Nephron progenitor cell (in vitro differentiated cells): ENCODE data around the gene GET4.

Experiments
- DNase-seq: peaks from one replicate; pipeline ENCODE4 v3.0.0; 2021
- H3K27ac Mint-ChIP-seq: 2 replicates; pipeline ENCODE4 v1.8.0; 2021; ENCODE audit warnings: mild to moderate bottlenecking, moderate library complexity, mixed read lengths
- H3K27me3 Mint-ChIP-seq: 2 replicates; pipeline ENCODE4 v1.8.0; 2021; ENCODE audit warnings: mild to moderate bottlenecking, low read depth, mixed read lengths; ENCODE audit not compliant: poor library complexity
- H3K36me3 Mint-ChIP-seq: 2 replicates; pipeline ENCODE4 v1.8.0; 2021; ENCODE audit warnings: low read depth, mixed read lengths
- H3K4me1 Mint-ChIP-seq: 2 replicates; pipeline ENCODE4 v1.8.0; 2021; ENCODE audit warnings: mixed read lengths
- H3K4me3 Mint-ChIP-seq: 2 replicates; pipeline ENCODE4 v1.8.0; 2021; ENCODE audit warnings: mild to moderate bottlenecking, moderate library complexity, mixed read lengths
- H3K9me3 Mint-ChIP-seq: 2 replicates; pipeline ENCODE4 v1.8.0; 2021; ENCODE audit warnings: mild to moderate bottlenecking, moderate library complexity, mixed read lengths
- TF ChIP-seq, protein P1 (sequence below): fragments of 200-600 bp; sonication (generic); IDR thresholded peaks from 2 replicates; pipeline ENCODE4 v1.5.0; 2021; ENCODE audit warnings: antibody characterized with exemption

The GET4 gene, protein sequence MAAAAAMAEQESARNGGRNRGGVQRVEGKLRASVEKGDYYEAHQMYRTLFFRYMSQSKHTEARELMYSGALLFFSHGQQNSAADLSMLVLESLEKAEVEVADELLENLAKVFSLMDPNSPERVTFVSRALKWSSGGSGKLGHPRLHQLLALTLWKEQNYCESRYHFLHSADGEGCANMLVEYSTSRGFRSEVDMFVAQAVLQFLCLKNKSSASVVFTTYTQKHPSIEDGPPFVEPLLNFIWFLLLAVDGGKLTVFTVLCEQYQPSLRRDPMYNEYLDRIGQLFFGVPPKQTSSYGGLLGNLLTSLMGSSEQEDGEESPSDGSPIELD

DNA sequence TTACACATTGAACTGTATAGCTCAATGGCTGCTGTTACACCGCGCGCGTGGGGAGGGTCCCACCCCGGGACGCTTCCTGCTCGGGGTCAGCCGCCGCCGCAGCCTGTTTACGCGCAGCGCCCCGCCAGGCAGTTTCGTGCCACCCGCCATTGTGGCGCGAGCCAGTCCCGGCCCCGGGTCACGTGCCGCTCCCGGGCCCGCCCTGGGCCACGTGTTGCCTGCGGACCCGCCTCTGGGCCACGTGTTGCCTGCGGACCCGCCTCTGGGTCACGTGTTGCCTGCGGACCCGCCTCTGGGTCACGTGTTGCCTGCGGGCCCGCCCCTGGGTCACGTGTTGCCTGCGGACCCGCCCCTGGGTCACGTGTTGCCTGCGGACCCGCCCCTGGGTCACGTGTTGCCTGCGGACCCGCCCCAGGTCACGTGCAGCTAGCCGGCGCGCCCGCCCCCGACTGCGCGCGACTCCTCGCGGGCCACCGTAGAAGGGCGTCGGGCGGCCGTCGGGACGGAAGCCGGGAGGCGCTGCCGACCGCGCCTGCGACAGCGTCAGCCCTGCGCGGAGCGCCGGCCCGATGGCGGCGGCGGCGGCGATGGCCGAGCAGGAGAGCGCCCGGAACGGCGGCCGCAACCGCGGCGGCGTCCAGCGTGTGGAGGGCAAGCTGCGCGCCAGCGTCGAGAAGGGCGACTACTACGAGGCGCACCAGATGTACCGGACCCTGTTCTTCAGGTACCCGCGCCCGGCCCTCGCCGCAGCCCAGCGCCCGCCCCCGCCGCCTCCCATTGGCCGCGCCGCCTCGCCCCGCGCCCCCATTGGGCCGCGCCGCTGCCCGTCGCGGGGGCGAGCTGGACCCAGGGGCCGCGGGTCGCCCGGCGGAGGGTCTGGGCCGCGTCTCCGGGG is at the start of gene GET4:
Gene GET4, plus strand, starts transcription at position 478 of the 895 bp plus-strand sequence. Its CDS starts 92 bp downstream, at position 570.
- DNase-seq, result peak; percentile 96
- peak within 1 kb of the TSS; percentile 94 for H3K4me3 Mint-ChIP-seq
- peaks cover 33% of the 10 kb centered on the region for H3K4me1 Mint-ChIP-seq
- peaks cover 27% of the 10 kb centered on the region for H3K36me3 Mint-ChIP-seq
- peak within 1 kb of the TSS; percentile 83 for H3K27ac Mint-ChIP-seq
- peaks cover 3% of the 10 kb centered on the region for H3K27me3 Mint-ChIP-seq
- H3K9me3 Mint-ChIP-seq, result no peaks in the 10 kb centered on the region
- TF ChIP-seq, protein P1, sequence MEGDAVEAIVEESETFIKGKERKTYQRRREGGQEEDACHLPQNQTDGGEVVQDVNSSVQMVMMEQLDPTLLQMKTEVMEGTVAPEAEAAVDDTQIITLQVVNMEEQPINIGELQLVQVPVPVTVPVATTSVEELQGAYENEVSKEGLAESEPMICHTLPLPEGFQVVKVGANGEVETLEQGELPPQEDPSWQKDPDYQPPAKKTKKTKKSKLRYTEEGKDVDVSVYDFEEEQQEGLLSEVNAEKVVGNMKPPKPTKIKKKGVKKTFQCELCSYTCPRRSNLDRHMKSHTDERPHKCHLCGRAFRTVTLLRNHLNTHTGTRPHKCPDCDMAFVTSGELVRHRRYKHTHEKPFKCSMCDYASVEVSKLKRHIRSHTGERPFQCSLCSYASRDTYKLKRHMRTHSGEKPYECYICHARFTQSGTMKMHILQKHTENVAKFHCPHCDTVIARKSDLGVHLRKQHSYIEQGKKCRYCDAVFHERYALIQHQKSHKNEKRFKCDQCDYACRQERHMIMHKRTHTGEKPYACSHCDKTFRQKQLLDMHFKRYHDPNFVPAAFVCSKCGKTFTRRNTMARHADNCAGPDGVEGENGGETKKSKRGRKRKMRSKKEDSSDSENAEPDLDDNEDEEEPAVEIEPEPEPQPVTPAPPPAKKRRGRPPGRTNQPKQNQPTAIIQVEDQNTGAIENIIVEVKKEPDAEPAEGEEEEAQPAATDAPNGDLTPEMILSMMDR, result no peak

DNA sequence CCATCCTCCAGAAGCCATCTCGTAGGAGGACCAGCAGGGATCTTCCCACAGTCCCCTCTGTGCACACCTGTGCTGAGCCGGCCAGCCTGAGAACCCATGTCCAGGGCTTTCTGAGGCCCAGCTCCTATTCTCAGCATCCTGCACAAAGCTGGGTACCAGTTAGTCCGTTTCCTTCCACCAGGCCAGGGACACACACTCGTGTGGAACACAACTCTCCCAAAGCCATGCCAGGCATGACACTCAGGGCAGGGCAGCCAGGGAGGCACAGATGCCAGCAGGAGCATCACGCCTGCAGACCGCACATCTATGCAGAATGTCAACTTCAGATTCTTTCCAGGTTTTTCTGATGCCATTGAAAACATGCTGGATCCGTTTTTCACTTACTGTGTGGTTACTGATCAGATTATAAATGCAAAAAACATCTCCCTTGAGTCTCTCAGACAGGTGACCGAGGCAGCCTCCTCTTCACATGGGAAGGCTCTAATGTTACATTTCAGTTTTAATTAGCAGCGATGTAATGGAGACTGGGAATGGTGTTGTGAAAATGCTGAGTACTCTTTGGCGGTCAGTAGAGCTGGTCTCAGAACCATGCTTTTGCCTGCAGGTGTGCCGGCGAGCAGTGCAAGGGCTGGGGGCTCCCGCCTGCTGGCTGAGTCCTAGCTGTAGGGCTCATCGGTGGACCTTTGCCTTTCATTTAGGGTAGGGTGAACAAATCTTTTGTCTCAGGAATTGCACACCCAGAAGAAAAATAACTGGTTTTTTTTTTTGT is 47.4 kb upstream of the GET4 start:
- TF ChIP-seq, protein P1, result no peak
- H3K27ac Mint-ChIP-seq, result no peak overlapping the region

DNA sequence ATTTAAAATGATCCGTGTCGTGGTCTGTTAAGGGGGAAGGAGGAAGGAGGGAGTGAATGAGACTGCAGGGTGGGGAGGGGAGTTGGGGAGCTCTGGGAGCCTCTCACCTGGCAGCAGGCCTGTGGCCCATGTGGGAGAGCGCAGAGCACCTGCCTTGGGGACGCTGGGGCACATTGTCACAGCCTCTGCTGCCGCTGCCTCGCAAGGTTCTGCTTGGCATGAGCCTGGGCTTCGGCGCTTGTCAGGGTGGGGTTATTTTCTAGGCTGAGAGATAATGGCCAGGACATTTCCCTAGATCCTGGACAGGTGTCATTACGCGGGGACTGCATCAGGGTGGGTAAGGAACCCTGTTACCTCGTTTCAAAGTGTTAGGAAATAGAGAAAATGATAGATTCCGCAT is 46.3 kb upstream of the GET4 start:
- H3K4me1 Mint-ChIP-seq, result peaks cover 62% of the 10 kb centered on the region
- peaks cover 50% of the 10 kb centered on the region for H3K36me3 Mint-ChIP-seq
- no peaks in the 10 kb centered on the region for H3K27me3 Mint-ChIP-seq
- DNase-seq, result no peak
- H3K4me3 Mint-ChIP-seq, result no peak overlapping the region
- TF ChIP-seq, protein P1, result no peak
- H3K27ac Mint-ChIP-seq, result no peak overlapping the region
- no peaks in the 10 kb centered on the region for H3K9me3 Mint-ChIP-seq

More for the DNA sequence above, 47.4 kb upstream of the GET4 start:
- Mint-ChIP-seq H3K4me3 (no peak overlapping the region), H3K36me3 (peaks cover 57% of the 10 kb centered on the region), H3K4me1 (peaks cover 58% of the 10 kb centered on the region), H3K27me3 (no peaks in the 10 kb centered on the region), H3K9me3 (no peaks in the 10 kb centered on the region)
- DNase-seq, result no peak

DNA sequence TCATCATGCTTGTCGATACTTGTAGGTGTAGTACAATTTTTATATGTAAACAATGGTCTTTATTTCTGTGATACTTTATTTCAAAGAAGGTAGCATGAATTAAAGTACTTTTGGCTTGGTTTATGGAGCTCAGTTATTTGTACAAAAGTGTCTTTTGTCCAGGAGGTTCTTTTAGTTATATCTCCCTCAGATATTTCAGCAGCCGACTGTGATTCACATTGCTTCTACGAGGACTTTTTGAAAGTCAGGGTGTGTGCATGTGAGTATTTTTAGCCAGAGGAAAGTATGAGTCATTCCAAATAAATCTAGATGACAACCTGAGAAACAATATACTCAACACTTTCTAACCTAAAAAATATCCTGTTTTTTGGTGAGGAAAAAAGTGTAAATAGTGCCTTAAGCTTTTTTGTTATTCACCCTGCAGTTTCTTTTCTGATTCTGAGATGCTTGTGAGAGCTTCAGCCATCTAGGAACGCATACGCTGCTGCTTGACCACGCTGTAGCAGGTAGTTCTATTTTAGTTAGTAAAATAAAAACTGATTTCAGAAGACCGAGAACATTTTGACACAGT is 44.7 kb upstream of the GET4 start:
- H3K4me3 Mint-ChIP-seq, result no peak overlapping the region
- peaks cover 43% of the 10 kb centered on the region for H3K36me3 Mint-ChIP-seq
- no peaks in the 10 kb centered on the region for H3K9me3 Mint-ChIP-seq
- H3K27ac Mint-ChIP-seq, result peak overlapping the region; percentile 96
- no peak for DNase-seq
- TF ChIP-seq, protein P1, result no peak
- peaks cover 70% of the 10 kb centered on the region for H3K4me1 Mint-ChIP-seq
- H3K27me3 Mint-ChIP-seq, result no peaks in the 10 kb centered on the region

DNA sequence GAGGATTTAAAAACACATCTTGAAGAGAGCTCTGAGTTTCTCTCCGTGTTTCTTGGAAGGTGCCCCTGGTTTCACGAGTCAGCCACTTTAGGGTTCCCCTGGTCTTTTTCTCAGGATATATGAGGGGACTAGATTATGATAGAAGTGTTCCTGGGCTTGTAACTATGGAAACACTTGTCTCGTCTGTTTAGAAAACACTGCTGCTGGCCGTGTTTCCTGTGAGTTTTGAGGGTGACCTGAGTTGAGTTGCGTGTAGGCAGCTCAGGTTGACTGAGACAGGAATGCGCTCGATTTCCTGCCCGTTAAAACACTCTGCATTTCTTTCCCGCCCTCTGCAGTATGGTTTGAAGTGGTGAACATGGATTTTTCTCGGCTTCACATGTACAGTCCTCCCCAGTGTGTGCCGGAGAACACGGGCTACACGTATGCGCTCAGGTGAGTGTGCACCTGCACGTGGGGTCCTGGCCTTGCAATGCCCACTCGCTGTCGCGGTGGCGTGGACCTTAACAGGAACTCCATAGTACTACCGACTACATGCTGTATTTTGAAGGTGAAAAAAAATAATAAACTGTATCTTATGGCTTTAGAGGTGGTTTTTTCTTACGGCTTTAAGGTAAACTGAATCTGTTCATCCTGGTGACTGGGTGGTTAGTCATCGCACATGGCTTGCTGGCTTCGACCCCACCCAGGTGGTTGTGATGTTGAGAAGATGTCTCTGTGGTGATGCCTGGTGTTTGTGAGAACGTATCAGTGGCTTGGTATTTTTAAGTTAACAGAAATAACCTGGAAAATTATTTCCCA is 44.0 kb upstream of the GET4 start, which contains the start of gene SUN1:
Gene SUN1, plus strand, starts transcription at position 310 of the 801 bp plus-strand sequence. Its CDS starts 49 bp downstream, at position 359.
- no peak for DNase-seq
- H3K27ac Mint-ChIP-seq, result peak within 1 kb of the TSS; percentile 96
- H3K4me3 Mint-ChIP-seq, result peak within 1 kb of the TSS; percentile 67
- no peaks in the 10 kb centered on the region for H3K27me3 Mint-ChIP-seq
- H3K9me3 Mint-ChIP-seq, result no peaks in the 10 kb centered on the region
- peaks cover 75% of the 10 kb centered on the region for H3K4me1 Mint-ChIP-seq
- TF ChIP-seq, protein P1, result no peak
- H3K36me3 Mint-ChIP-seq, result peaks cover 40% of the 10 kb centered on the region
